ENCODE measurements around the gene TOMT. TPM values are rescaled to one million over a fixed set of nuclear protein-coding genes. Genes with fewer than 3 reads are reported as not detected.

TOMT gene
- total and polyA plus RNA-seq, 2 donors = not detected

- H3K9me3 ChIP-seq (ENCODE audit: control insufficient read depth in 2 of 2, insufficient read depth in 1 of 2, low read length in 1 of 2) = no peaks in the 10 kb centered on the region
- H3K4me1 ChIP-seq (ENCODE audit: control insufficient read depth in 2 of 2, insufficient read depth in 2 of 2, low read length in 2 of 2) = peaks cover 10 to 23% of the 10 kb centered on the region in 2 donors
- 96% methylated on average over 2 of the region's 2 CpGs for WGBS
- peak overlapping the region in 1 of 2 donors; percentile 2 for H3K27ac ChIP-seq (ENCODE audit: low read depth in 1 of 2, low read length in 1 of 2)
- no peaks in the 10 kb centered on the region for H3K27me3 ChIP-seq (ENCODE audit: control insufficient read depth in 2 of 2, insufficient read depth in 1 of 2, low read length in 1 of 2)
- H3K36me3 ChIP-seq (ENCODE audit: control insufficient read depth in 2 of 2, insufficient read depth in 2 of 2, low read length in 1 of 2) = peaks cover 0 to 9% of the 10 kb centered on the region in 2 donors
- H3K4me3 ChIP-seq (ENCODE audit: low read length in 2 of 2) = no peak overlapping the region
- no peak for DNase-seq (ENCODE audit: low read depth in 6 of 9, low spot score in 9 of 9)
These were observed 22.3 kb upstream of the TOMT start for GRCh38 chr11:72083414-72083813.

DNA sequence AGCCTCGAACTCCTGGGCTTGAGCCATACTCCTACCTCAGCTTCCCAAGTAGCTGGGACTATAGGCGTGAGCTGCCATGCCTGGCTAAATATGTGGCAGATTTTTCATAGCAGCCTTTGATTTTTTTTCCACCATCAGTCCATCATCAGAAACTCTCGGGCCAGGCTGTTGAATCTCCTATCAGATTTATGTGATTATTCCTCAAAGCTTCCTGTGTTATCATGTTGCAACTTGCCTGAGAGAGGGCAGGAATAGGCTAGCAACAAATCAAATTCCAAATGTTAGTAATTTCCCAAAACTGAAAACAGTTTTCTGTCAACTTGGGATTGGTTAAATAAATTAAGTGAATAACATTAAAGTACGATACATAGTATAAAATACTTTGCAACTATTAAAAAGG lies 21.6 kb upstream of the TOMT start:
- Histone ChIP-seq H3K4me3 (ENCODE audit: low read length in 2 of 2) (no peak overlapping the region), H3K4me1 (ENCODE audit: control insufficient read depth in 2 of 2, insufficient read depth in 2 of 2, low read length in 2 of 2) (peaks cover 9 to 17% of the 10 kb centered on the region in 2 donors), H3K9me3 (ENCODE audit: control insufficient read depth in 2 of 2, insufficient read depth in 1 of 2, low read length in 1 of 2) (no peaks in the 10 kb centered on the region), H3K27ac (ENCODE audit: low read depth in 1 of 2, low read length in 1 of 2) (no peak overlapping the region), H3K27me3 (ENCODE audit: control insufficient read depth in 2 of 2, insufficient read depth in 1 of 2, low read length in 1 of 2) (no peaks in the 10 kb centered on the region), H3K36me3 (ENCODE audit: control insufficient read depth in 2 of 2, insufficient read depth in 2 of 2, low read length in 1 of 2) (peaks cover 0 to 13% of the 10 kb centered on the region in 2 donors)
- DNase-seq (ENCODE audit: low read depth in 6 of 9, low spot score in 9 of 9) = no peak
- WGBS = 94% methylated on average over 4 of the region's 4 CpGs

DNA sequence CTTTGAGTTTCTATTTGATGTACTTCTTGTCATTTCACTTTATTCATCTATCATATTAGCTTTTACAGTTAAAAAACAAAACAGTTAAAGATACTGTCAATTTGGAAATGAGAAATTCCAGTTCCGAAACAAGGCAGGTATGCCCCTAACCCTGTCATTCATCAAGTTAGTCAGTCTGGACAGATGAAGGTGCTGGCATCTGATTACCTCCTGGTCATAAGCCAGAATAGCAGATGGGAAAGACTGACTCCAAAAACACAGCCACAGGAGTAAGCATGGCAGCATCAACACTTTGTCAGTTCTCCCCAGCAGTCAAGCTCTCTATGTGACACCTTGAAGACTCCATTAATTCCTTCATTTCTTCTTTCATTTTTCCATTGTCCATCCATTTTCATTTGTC lies 20.8 kb upstream of the TOMT start:
- Histone ChIP-seq H3K9me3 (ENCODE audit: control insufficient read depth in 2 of 2, insufficient read depth in 1 of 2, low read length in 1 of 2) (no peaks in the 10 kb centered on the region), H3K27me3 (ENCODE audit: control insufficient read depth in 2 of 2, insufficient read depth in 1 of 2, low read length in 1 of 2) (no peaks in the 10 kb centered on the region), H3K4me1 (ENCODE audit: control insufficient read depth in 2 of 2, insufficient read depth in 2 of 2, low read length in 2 of 2) (peaks cover 3 to 8% of the 10 kb centered on the region in 2 donors), H3K36me3 (ENCODE audit: control insufficient read depth in 2 of 2, insufficient read depth in 2 of 2, low read length in 1 of 2) (peaks cover 0 to 19% of the 10 kb centered on the region in 2 donors), H3K27ac (ENCODE audit: low read depth in 1 of 2, low read length in 1 of 2) (no peak overlapping the region), H3K4me3 (ENCODE audit: low read length in 2 of 2) (no peak overlapping the region)
- WGBS = 98% methylated on average over 1 of the region's 1 CpG
- DNase-seq (ENCODE audit: low read depth in 6 of 9, low spot score in 9 of 9) = no peak

DNA sequence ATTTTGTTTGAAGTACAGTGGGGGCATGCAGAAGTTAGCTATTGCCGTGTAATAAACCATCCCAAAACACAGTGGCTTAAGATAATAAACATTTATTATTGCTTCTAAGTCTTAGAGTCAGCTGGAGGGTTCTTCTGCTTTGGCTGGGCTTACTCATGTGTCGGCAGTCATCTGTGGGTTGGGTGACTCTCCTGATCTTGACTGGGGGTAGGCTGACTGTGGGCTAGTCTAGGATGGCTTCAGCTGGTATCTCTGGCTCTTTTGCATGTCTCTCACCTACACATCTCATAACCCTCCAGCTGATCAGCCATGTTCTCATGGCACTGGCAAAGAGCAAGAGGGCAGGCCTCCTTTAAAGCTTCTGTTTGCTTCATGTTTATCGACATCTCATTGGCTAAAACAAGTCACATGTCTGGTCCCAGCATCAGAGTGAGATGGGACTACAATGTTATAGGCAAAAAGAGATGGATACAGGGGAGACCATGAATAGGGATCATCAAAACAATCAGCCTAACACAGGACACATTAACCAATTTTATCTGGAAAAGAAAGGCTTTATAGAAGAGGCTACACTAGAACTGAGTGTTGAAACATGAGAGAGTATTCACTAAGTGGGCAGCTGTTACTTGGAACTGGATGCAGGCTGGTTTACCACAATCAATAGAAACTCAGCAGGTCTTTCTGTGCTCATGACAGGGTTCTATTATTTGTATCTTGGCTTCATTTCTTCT lies 19.9 kb upstream of the TOMT start:
- WGBS = 98% methylated on average over 3 of the region's 3 CpGs
- H3K27me3 ChIP-seq (ENCODE audit: control insufficient read depth in 2 of 2, insufficient read depth in 1 of 2, low read length in 1 of 2) = no peaks in the 10 kb centered on the region
- H3K27ac ChIP-seq (ENCODE audit: low read depth in 1 of 2, low read length in 1 of 2) = no peak overlapping the region
- no peak overlapping the region for H3K4me3 ChIP-seq (ENCODE audit: low read length in 2 of 2)
- peaks cover 0 to 23% of the 10 kb centered on the region in 2 donors for H3K36me3 ChIP-seq (ENCODE audit: control insufficient read depth in 2 of 2, insufficient read depth in 2 of 2, low read length in 1 of 2)
- H3K9me3 ChIP-seq (ENCODE audit: control insufficient read depth in 2 of 2, insufficient read depth in 1 of 2, low read length in 1 of 2) = no peaks in the 10 kb centered on the region
- no peak for DNase-seq (ENCODE audit: low read depth in 6 of 9, low spot score in 9 of 9)
- peaks cover 3 to 9% of the 10 kb centered on the region in 2 donors for H3K4me1 ChIP-seq (ENCODE audit: control insufficient read depth in 2 of 2, insufficient read depth in 2 of 2, low read length in 2 of 2)

DNA sequence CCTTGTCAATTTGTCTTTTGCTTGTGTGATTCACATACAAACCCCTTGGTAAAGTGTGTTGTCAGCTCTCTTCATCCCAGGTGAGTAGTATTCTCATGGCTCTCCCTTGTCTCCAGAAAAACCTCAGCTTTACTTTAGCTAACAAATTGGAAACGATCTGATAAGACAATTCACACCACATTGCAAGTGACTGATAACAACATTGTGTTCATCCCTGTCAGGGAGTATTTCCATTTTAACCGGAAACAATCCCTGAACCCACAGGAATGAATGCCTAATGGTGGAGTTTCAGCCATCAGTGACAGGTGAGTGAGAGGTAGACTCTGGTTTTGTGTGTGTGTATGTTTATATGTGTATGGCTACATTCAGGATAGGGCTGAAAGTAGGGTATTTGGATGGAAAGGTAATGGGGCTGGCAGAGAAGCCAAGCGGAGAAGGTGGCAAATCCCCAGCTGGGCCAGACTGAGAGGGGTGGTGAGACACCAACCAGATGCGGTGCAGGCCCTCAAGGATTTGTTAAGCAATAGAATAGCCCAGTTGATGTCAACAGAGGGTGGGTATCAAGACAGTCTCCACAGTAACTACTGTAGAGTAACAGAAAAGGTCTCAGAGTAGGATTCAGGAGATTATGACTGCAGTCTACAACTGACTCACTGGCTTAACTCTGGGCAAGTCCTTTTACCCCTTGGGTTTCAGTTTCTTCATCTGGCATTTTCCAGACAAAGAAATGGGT lies 17.5 kb upstream of the TOMT start:
- Histone ChIP-seq H3K9me3 (ENCODE audit: control insufficient read depth in 2 of 2, insufficient read depth in 1 of 2, low read length in 1 of 2) (no peaks in the 10 kb centered on the region), H3K27ac (ENCODE audit: low read depth in 1 of 2, low read length in 1 of 2) (no peak overlapping the region), H3K27me3 (ENCODE audit: control insufficient read depth in 2 of 2, insufficient read depth in 1 of 2, low read length in 1 of 2) (no peaks in the 10 kb centered on the region), H3K4me3 (ENCODE audit: low read length in 2 of 2) (no peak overlapping the region), H3K36me3 (ENCODE audit: control insufficient read depth in 2 of 2, insufficient read depth in 2 of 2, low read length in 1 of 2) (peaks cover 0 to 27% of the 10 kb centered on the region in 2 donors), H3K4me1 (ENCODE audit: control insufficient read depth in 2 of 2, insufficient read depth in 2 of 2, low read length in 2 of 2) (peaks cover 0 to 10% of the 10 kb centered on the region in 2 donors)
- DNase-seq (ENCODE audit: low read depth in 6 of 9, low spot score in 9 of 9) = no peak
- WGBS = 96% methylated on average over 4 of the region's 4 CpGs

GRCh38 chr11:72091292-72091691 lies 14.4 kb upstream of the TOMT start:
- H3K4me3 ChIP-seq (ENCODE audit: low read length in 2 of 2) = no peak overlapping the region
- peak overlapping the region in 1 of 2 donors; percentile 29 for H3K27ac ChIP-seq (ENCODE audit: low read depth in 1 of 2, low read length in 1 of 2)
- peaks cover 11 to 38% of the 10 kb centered on the region in 2 donors for H3K36me3 ChIP-seq (ENCODE audit: control insufficient read depth in 2 of 2, insufficient read depth in 2 of 2, low read length in 1 of 2)
- no peaks in the 10 kb centered on the region for H3K27me3 ChIP-seq (ENCODE audit: control insufficient read depth in 2 of 2, insufficient read depth in 1 of 2, low read length in 1 of 2)
- DNase-seq (ENCODE audit: low read depth in 6 of 9, low spot score in 9 of 9) = peak in 8 of 9 donors; percentile 46 to 88 (median 65)
- 60% methylated on average over 4 of the region's 4 CpGs for WGBS
- no peaks in the 10 kb centered on the region for H3K9me3 ChIP-seq (ENCODE audit: control insufficient read depth in 2 of 2, insufficient read depth in 1 of 2, low read length in 1 of 2)
- peaks cover 0 to 10% of the 10 kb centered on the region in 2 donors for H3K4me1 ChIP-seq (ENCODE audit: control insufficient read depth in 2 of 2, insufficient read depth in 2 of 2, low read length in 2 of 2)

DNA sequence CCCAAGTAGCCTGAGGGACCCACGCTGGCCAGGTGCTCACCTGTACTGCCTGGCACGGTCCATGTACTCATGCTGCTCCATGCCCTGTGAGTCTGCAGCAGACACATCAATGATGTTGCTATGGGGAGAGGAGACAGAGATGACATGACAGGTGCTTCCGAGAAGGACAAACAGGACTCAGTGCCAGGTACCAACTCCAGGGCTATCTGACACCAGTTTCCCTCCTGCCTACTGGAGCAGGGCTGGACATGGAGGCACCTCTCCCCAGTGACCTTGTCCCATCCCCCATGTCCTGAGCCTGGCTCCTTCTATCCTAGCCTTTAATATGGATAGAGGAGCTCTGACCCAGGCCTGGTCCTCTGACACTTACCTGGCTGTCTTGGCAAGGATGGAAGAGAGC lies 7.0 kb upstream of the TOMT start:
- no peak overlapping the region for H3K27ac ChIP-seq (ENCODE audit: low read depth in 1 of 2, low read length in 1 of 2)
- H3K9me3 ChIP-seq (ENCODE audit: control insufficient read depth in 2 of 2, insufficient read depth in 1 of 2, low read length in 1 of 2) = no peaks in the 10 kb centered on the region
- H3K4me1 ChIP-seq (ENCODE audit: control insufficient read depth in 2 of 2, insufficient read depth in 2 of 2, low read length in 2 of 2) = peaks cover 15 to 35% of the 10 kb centered on the region in 2 donors
- H3K36me3 ChIP-seq (ENCODE audit: control insufficient read depth in 2 of 2, insufficient read depth in 2 of 2, low read length in 1 of 2) = peaks cover 40 to 54% of the 10 kb centered on the region in 2 donors
- no peaks in the 10 kb centered on the region for H3K27me3 ChIP-seq (ENCODE audit: control insufficient read depth in 2 of 2, insufficient read depth in 1 of 2, low read length in 1 of 2)
- no peak for DNase-seq (ENCODE audit: low read depth in 6 of 9, low spot score in 9 of 9)
- H3K4me3 ChIP-seq (ENCODE audit: low read length in 2 of 2) = no peak overlapping the region
- over 99% methylated on average over 3 of the region's 3 CpGs for WGBS

- WGBS = 72% methylated on average over 3 of the region's 3 CpGs
- peaks cover 32 to 46% of the 10 kb centered on the region in 2 donors for H3K36me3 ChIP-seq (ENCODE audit: control insufficient read depth in 2 of 2, insufficient read depth in 2 of 2, low read length in 1 of 2)
- peaks cover 15 to 38% of the 10 kb centered on the region in 2 donors for H3K4me1 ChIP-seq (ENCODE audit: control insufficient read depth in 2 of 2, insufficient read depth in 2 of 2, low read length in 2 of 2)
These were observed 5.7 kb upstream of the TOMT start for GRCh38 chr11:72100009-72100408.

DNA sequence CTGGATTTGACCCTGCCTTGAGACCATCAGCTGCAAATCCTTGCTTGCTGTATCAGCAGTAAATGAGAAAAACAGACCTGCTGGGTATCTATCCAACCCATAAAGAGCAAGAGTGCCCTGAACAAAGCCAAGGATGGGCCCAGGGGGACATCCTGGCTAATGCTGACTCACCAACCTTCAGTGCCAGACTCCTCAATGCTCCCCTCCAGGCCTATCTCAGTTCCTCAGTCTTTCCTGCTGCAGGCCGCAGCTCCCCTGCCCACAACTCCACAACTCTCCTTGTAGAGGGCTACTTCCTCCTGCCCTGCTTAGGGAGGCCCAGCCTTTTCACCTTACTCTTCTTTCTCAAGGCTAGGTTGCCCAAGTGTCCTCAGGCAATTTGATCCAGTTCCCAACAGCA lies 5.3 kb upstream of the TOMT start:
- Histone ChIP-seq H3K4me3 (ENCODE audit: low read length in 2 of 2) (no peak overlapping the region), H3K36me3 (ENCODE audit: control insufficient read depth in 2 of 2, insufficient read depth in 2 of 2, low read length in 1 of 2) (peaks cover 29 to 42% of the 10 kb centered on the region in 2 donors), H3K27ac (ENCODE audit: low read depth in 1 of 2, low read length in 1 of 2) (peak overlapping the region in 1 of 2 donors; percentile 33), H3K9me3 (ENCODE audit: control insufficient read depth in 2 of 2, insufficient read depth in 1 of 2, low read length in 1 of 2) (no peaks in the 10 kb centered on the region), H3K4me1 (ENCODE audit: control insufficient read depth in 2 of 2, insufficient read depth in 2 of 2, low read length in 2 of 2) (peaks cover 15 to 38% of the 10 kb centered on the region in 2 donors), H3K27me3 (ENCODE audit: control insufficient read depth in 2 of 2, insufficient read depth in 1 of 2, low read length in 1 of 2) (no peaks in the 10 kb centered on the region)
- no peak for DNase-seq (ENCODE audit: low read depth in 6 of 9, low spot score in 9 of 9)
- 44% methylated on average over 1 of the region's 1 CpG for WGBS

More at GRCh38 chr11:72100009-72100408, 5.7 kb upstream of the TOMT start:
- no peaks in the 10 kb centered on the region for H3K9me3 ChIP-seq (ENCODE audit: control insufficient read depth in 2 of 2, insufficient read depth in 1 of 2, low read length in 1 of 2)
- no peaks in the 10 kb centered on the region for H3K27me3 ChIP-seq (ENCODE audit: control insufficient read depth in 2 of 2, insufficient read depth in 1 of 2, low read length in 1 of 2)
- no peak for DNase-seq (ENCODE audit: low read depth in 6 of 9, low spot score in 9 of 9)
- H3K4me3 ChIP-seq (ENCODE audit: low read length in 2 of 2) = no peak overlapping the region
- H3K27ac ChIP-seq (ENCODE audit: low read depth in 1 of 2, low read length in 1 of 2) = no peak overlapping the region

Measured in thymus (tissue), 11 donors.